Natural killer cell (primary cell): ENCODE measurements around the gene EML3. TPM values are rescaled to one million over a fixed set of nuclear protein-coding genes. Genes with fewer than 3 reads are reported as not detected.
"Not testable (repeated sequence)": the region's sequence is repeated elsewhere in the genome, so short reads cannot be mapped to it uniquely, and the experiment has no call there.

Source experiments
- ATAC-seq, 3 donors: fragments of 150-1000 bp in 2 of 3; fragments of 200-7000 bp in 1 of 3; cut with Tn5 transposase; 1 replicate in 1 of 3; 2 replicates in 2 of 3; pipeline ENCODE4 v1.10.0; 2021; ENCODE audit warnings: mild to moderate bottlenecking in 2 of 3, moderate library complexity in 2 of 3
- DNase-seq, 2 donors: peaks; one replicate each; pipeline versions ENCODE4 v3.0.0 to v3.0.0-alpha.2; 2013 to 2021; ENCODE audit warnings: mixed read lengths in 1 of 2
- H3K27ac ChIP-seq: one replicate; pipeline ENCODE4 v1.5.1; 2013; ENCODE audit warnings: mild to moderate bottlenecking, low read length
- H3K27me3 ChIP-seq: one replicate; pipeline ENCODE4 v1.6.1; 2013; ENCODE audit warnings: low read length; ENCODE audit not compliant: control insufficient read depth, insufficient read depth
- H3K36me3 ChIP-seq: one replicate; pipeline ENCODE4 v1.6.1; 2013; ENCODE audit warnings: low read length; ENCODE audit not compliant: control insufficient read depth, insufficient read depth
- H3K4me1 ChIP-seq: one replicate; pipeline ENCODE4 v1.6.1; 2013; ENCODE audit warnings: low read length; ENCODE audit not compliant: control insufficient read depth, insufficient read depth
- H3K4me3 ChIP-seq: one replicate; pipeline ENCODE4 v1.5.1; 2013; ENCODE audit warnings: low read length
- H3K9me3 ChIP-seq: one replicate; pipeline ENCODE4 v1.6.1; 2013; ENCODE audit warnings: low read length; ENCODE audit not compliant: control insufficient read depth, insufficient read depth
- H3K27ac Mint-ChIP-seq, 2 donors: one replicate each; pipeline ENCODE4 v1.8.0; 2022; ENCODE audit warnings: mild to moderate bottlenecking in 2 of 2, mixed read lengths in 2 of 2, moderate library complexity in 1 of 2
- H3K27me3 Mint-ChIP-seq, 2 donors: one replicate each; pipeline ENCODE4 v1.8.0; 2022; ENCODE audit warnings: low read depth in 2 of 2, mixed read lengths in 2 of 2
- H3K36me3 Mint-ChIP-seq: one replicate; pipeline ENCODE4 v1.8.0; 2022; ENCODE audit warnings: mixed read lengths
- H3K4me1 Mint-ChIP-seq, 2 donors: one replicate each; pipeline ENCODE4 v1.8.0; 2022; ENCODE audit warnings: mixed read lengths in 2 of 2
- H3K4me3 Mint-ChIP-seq: one replicate; pipeline ENCODE4 v1.8.0; 2022; ENCODE audit warnings: mild to moderate bottlenecking, moderate library complexity, mixed read lengths
- H3K9me3 Mint-ChIP-seq, 2 donors: one replicate each; pipeline ENCODE4 v1.8.0; 2022; ENCODE audit warnings: mixed read lengths in 2 of 2
- WGBS: methylation state at CpG from one replicate; pipeline ENCODE4 v1.1.7; 2013; ENCODE audit warnings: missing lambda C conversion rate; ENCODE audit not compliant: insufficient coverage; 5-methylcytosine and 5-hydroxymethylcytosine counted together
- intact Hi-C: fragments of 100-400 bp; cut with micrococcal nuclease; formaldehyde crosslinking; loops from one replicate; pipeline ENCODE4 v1.14.2; 2022
- total RNA-seq, 4 donors: library from RNA; stranded (reverse); fragments of 120-200 nt in 1 of 4; gene quantifications; one replicate each; pipeline versions ENCODE4 v1.2.3 to v1.2.4, GENCODE V29; 2013 to 2022
- TF ChIP-seq, protein P1 (sequence below): fragments of 200-600 bp; IDR thresholded peaks from one replicate; pipeline ENCODE4 v1.8.0; 2022; ENCODE audit warnings: antibody characterized with exemption

The EML3 gene
- total RNA-seq, 3 donors from 2014 or later (not counting 1 experiment from before 2014, with no cell fraction given): 221 to 233 (median 232) TPM

GRCh38 chr11:62652161-62653006, 39.8 kb upstream of the EML3 start:
- Mint-ChIP-seq H3K4me3 (peak overlapping the region; percentile 99), H3K4me1 (peaks cover 15 to 17% of the 10 kb centered on the region in 2 donors), H3K27ac (peak overlapping the region; percentile 98 to 99), H3K36me3 (no peaks in the 10 kb centered on the region), H3K9me3 (no peaks in the 10 kb centered on the region), H3K27me3 (peaks cover 0 to 3% of the 10 kb centered on the region in 2 donors)
- TF ChIP-seq, protein P1, sequence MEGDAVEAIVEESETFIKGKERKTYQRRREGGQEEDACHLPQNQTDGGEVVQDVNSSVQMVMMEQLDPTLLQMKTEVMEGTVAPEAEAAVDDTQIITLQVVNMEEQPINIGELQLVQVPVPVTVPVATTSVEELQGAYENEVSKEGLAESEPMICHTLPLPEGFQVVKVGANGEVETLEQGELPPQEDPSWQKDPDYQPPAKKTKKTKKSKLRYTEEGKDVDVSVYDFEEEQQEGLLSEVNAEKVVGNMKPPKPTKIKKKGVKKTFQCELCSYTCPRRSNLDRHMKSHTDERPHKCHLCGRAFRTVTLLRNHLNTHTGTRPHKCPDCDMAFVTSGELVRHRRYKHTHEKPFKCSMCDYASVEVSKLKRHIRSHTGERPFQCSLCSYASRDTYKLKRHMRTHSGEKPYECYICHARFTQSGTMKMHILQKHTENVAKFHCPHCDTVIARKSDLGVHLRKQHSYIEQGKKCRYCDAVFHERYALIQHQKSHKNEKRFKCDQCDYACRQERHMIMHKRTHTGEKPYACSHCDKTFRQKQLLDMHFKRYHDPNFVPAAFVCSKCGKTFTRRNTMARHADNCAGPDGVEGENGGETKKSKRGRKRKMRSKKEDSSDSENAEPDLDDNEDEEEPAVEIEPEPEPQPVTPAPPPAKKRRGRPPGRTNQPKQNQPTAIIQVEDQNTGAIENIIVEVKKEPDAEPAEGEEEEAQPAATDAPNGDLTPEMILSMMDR: no peak
- ATAC-seq: peak in 2 of 3 donors; percentile 2 to 6
- Histone ChIP-seq H3K27ac (peak overlapping the region; percentile 83), H3K9me3 (no peaks in the 10 kb centered on the region), H3K27me3 (no peaks in the 10 kb centered on the region), H3K36me3 (peaks cover 24% of the 10 kb centered on the region), H3K4me3 (peak overlapping the region; percentile 90), H3K4me1 (peaks cover 24% of the 10 kb centered on the region)
- 39% methylated on average over 15 of the region's 16 CpGs for WGBS
- DNase-seq: peak in 1 of 2 donors; percentile 44
- intact Hi-C loops: no loop called here

DNA sequence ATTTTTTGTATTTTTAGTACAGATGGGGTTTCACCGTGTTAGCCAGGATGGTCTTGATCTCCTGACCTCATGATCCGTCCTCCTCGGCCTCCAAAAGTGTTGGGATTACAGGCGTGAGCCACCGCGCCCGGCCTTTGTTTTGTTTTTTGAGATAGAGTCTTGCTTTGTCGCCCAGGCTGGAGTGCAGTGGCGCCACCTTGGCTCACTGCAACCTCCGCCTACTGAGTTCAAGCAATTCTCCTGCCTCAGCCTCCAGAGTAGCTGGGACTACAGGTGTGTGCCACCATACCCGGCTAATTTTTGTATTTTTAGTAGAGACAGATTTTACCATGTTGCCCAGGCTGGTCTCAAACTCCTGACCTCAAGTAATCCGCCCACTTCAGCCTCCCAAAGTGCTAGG, 37.7 kb upstream of the EML3 start:
- DNase-seq, H3K9me3 ChIP-seq, H3K9me3 Mint-ChIP-seq, H3K4me3 ChIP-seq, H3K27ac ChIP-seq, intact Hi-C loops, H3K4me3 Mint-ChIP-seq, H3K27me3 Mint-ChIP-seq, H3K36me3 Mint-ChIP-seq, H3K27me3 ChIP-seq, H3K27ac Mint-ChIP-seq, ATAC-seq: not testable (repeated sequence)
- H3K4me1 ChIP-seq: peaks cover 40% of the 10 kb centered on the region
- H3K36me3 ChIP-seq: peaks cover 24% of the 10 kb centered on the region
- WGBS: 95% methylated on average over 12 of the region's 12 CpGs
- H3K4me1 Mint-ChIP-seq: peaks cover 23 to 29% of the 10 kb centered on the region in 2 donors

- Histone ChIP-seq H3K4me1 (peaks cover 44% of the 10 kb centered on the region), H3K27me3 (no peaks in the 10 kb centered on the region), H3K4me3 (no peak overlapping the region), H3K9me3 (no peaks in the 10 kb centered on the region), H3K27ac (no peak overlapping the region), H3K36me3 (peaks cover 24% of the 10 kb centered on the region)
- Mint-ChIP-seq H3K27ac (no peak overlapping the region), H3K4me3 (peak overlapping the region; percentile 25), H3K27me3 (peaks cover 0 to 3% of the 10 kb centered on the region in 2 donors), H3K4me1 (peaks cover 23 to 29% of the 10 kb centered on the region in 2 donors), H3K36me3 (no peaks in the 10 kb centered on the region), H3K9me3 (no peaks in the 10 kb centered on the region)
- intact Hi-C loops: no loop called here
- TF ChIP-seq, protein P1: no peak
- DNase-seq (peak in 1 of 2 donors; percentile 4), ATAC-seq (no peak)
- WGBS: 97% methylated on average over 10 of the region's 11 CpGs
These were observed 36.9 kb upstream of the EML3 start for GRCh38 chr11:62649486-62649885.

GRCh38 chr11:62648967-62649364, 36.4 kb upstream of the EML3 start:
- Mint-ChIP-seq H3K4me3 (no peak overlapping the region), H3K9me3 (no peaks in the 10 kb centered on the region), H3K36me3 (no peaks in the 10 kb centered on the region), H3K27ac (no peak overlapping the region), H3K27me3 (peaks cover 0 to 3% of the 10 kb centered on the region in 2 donors), H3K4me1 (peaks cover 23 to 29% of the 10 kb centered on the region in 2 donors)
- 97% methylated on average over 11 of the region's 11 CpGs for WGBS
- no peak for DNase-seq
- Histone ChIP-seq H3K36me3 (peaks cover 27% of the 10 kb centered on the region), H3K27ac (no peak overlapping the region), H3K4me1 (peaks cover 44% of the 10 kb centered on the region), H3K9me3 (no peaks in the 10 kb centered on the region), H3K27me3 (no peaks in the 10 kb centered on the region), H3K4me3 (no peak overlapping the region)
- ATAC-seq: no peak
- TF ChIP-seq, protein P1: no peak
- intact Hi-C loops: no loop called here
